SU-DHL-6 (cell line): ENCODE results near the gene H19.

Experiments
- H2AFZ ChIP-seq: fragments of 200-600 bp; sonication (generic); 2 replicates; pipeline ENCODE4 v1.6.1; 2014; ENCODE audit warnings: low read depth, mild to moderate bottlenecking, moderate library complexity, mixed read lengths, antibody characterized with exemption, low read length; ENCODE audit not compliant: severe bottlenecking
- H3F3A ChIP-seq: fragments of 200-600 bp; shearing (Covaris generic); 2 replicates; pipeline ENCODE4 v1.6.0; 2016; ENCODE audit warnings: antibody characterized with exemption, mild to moderate bottlenecking; ENCODE audit not compliant: insufficient read depth
- H3K27ac ChIP-seq: fragments of 200-600 bp; sonication (generic); 2 replicates; pipeline ENCODE4 v1.5.1; 2016; ENCODE audit warnings: low read depth, mild to moderate bottlenecking, low read length, moderate library complexity, mixed read lengths
- H3K27me3 ChIP-seq: fragments of 200-600 bp; sonication (generic), shearing (Covaris generic); 2 replicates; pipeline ENCODE4 v1.6.0; 2014; ENCODE audit warnings: mild to moderate bottlenecking, low read length
- H3K36me3 ChIP-seq: fragments of 200-600 bp; sonication (generic); 2 replicates; pipeline ENCODE4 v1.6.1; 2014; ENCODE audit warnings: mild to moderate bottlenecking, low read length, mixed read lengths
- H3K4me2 ChIP-seq: fragments of 300-600, 200-600 bp; shearing (Covaris generic), sonication (generic); 2 replicates; pipeline ENCODE4 v1.6.0; 2014; ENCODE audit warnings: low read length, low read depth, mild to moderate bottlenecking; ENCODE audit not compliant: poor library complexity, severe bottlenecking
- H3K4me3 ChIP-seq: fragments of 200-600 bp; sonication (generic); 2 replicates; pipeline ENCODE4 v1.5.1; 2014; ENCODE audit warnings: antibody characterized with exemption, low read length, mild to moderate bottlenecking, mixed read lengths; ENCODE audit not compliant: insufficient read depth, poor library complexity, severe bottlenecking
- H3K79me2 ChIP-seq: fragments of 200-600 bp; sonication (generic); 2 replicates; pipeline ENCODE4 v1.6.1; 2014; ENCODE audit warnings: mild to moderate bottlenecking, low read length, moderate library complexity; ENCODE audit not compliant: insufficient read depth
- H3K9ac ChIP-seq: fragments of 200-600 bp; sonication (generic); 2 replicates; pipeline ENCODE4 v1.7.0; 2014; ENCODE audit warnings: mild to moderate bottlenecking, low read length
- H3K9me2 ChIP-seq: fragments of 200-600 bp; sonication (generic); replicated peaks from 2 replicates; pipeline ENCODE4 v1.6.1; 2014; ENCODE audit warnings: low read length; ENCODE audit not compliant: insufficient read depth
- H3K9me3 ChIP-seq: fragments of 200-600 bp; sonication (generic); 2 replicates; pipeline ENCODE4 v1.6.1; 2014; ENCODE audit warnings: low read length, mixed read lengths; ENCODE audit not compliant: insufficient read depth
- H4K20me1 ChIP-seq: fragments of 200-600 bp; sonication (generic); 2 replicates; pipeline ENCODE4 v1.6.1; 2014; ENCODE audit warnings: low read depth, mild to moderate bottlenecking, antibody characterized with exemption, low read length, moderate library complexity, mixed read lengths
- EZH2phosphoT487 ChIP-seq: fragments of 200-600 bp; sonication (generic), shearing (Covaris generic); conservative IDR thresholded peaks from 2 replicates; pipeline ENCODE4 v1.6.1; 2018; ENCODE audit warnings: mild to moderate bottlenecking, antibody characterized with exemption, low read length, moderate library complexity, mixed read lengths
- TF ChIP-seq, protein P1 (sequence below): fragments of 200-600 bp; sonication (generic); IDR thresholded peaks from one replicate; pipeline ENCODE4 v1.5.1; 2017; ENCODE audit warnings: antibody characterized with exemption, mild to moderate bottlenecking, low read length, moderate library complexity; ENCODE audit not compliant: insufficient read depth, poor library complexity, severe bottlenecking

H19 gene

DNA sequence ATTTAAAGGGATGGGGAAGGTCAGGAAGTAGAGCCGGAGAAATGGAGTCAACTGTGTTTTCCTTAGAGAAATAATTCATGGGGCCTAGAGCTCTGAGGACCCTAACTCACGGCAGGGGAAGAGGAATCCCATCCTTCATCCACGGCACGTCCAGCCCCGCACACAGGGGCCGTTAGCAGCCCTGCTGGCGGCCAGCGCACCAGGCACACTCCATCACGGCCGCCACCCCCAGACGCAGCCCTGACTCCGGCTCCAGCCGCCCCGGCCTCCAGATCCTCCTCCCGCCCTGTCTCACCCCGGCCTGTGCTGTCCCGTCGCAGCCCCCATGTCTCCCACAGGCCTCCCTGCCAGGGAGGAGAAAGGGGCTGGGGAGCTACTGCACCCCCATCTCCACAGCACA, 39.3 kb downstream of the H19 start:
- no peaks in the 10 kb centered on the region for H3K27me3 ChIP-seq
- H3K9me3 ChIP-seq = no peaks in the 10 kb centered on the region
- H2AFZ ChIP-seq = no peak overlapping the region
- no peaks in the 10 kb centered on the region for H3K36me3 ChIP-seq
- no peak overlapping the region for H3K4me2 ChIP-seq
- H3K79me2 ChIP-seq = no peaks in the 10 kb centered on the region
- no peaks in the 10 kb centered on the region for H3F3A ChIP-seq
- no peaks in the 10 kb centered on the region for H4K20me1 ChIP-seq
- no peak overlapping the region for H3K4me3 ChIP-seq
- TF ChIP-seq EZH2phosphoT487 = no peak
- TF ChIP-seq, protein P1, sequence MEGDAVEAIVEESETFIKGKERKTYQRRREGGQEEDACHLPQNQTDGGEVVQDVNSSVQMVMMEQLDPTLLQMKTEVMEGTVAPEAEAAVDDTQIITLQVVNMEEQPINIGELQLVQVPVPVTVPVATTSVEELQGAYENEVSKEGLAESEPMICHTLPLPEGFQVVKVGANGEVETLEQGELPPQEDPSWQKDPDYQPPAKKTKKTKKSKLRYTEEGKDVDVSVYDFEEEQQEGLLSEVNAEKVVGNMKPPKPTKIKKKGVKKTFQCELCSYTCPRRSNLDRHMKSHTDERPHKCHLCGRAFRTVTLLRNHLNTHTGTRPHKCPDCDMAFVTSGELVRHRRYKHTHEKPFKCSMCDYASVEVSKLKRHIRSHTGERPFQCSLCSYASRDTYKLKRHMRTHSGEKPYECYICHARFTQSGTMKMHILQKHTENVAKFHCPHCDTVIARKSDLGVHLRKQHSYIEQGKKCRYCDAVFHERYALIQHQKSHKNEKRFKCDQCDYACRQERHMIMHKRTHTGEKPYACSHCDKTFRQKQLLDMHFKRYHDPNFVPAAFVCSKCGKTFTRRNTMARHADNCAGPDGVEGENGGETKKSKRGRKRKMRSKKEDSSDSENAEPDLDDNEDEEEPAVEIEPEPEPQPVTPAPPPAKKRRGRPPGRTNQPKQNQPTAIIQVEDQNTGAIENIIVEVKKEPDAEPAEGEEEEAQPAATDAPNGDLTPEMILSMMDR = no peak
- no peaks in the 10 kb centered on the region for H3K9me2 ChIP-seq
- H3K27ac ChIP-seq = no peak overlapping the region
- no peak overlapping the region for H3K9ac ChIP-seq

DNA sequence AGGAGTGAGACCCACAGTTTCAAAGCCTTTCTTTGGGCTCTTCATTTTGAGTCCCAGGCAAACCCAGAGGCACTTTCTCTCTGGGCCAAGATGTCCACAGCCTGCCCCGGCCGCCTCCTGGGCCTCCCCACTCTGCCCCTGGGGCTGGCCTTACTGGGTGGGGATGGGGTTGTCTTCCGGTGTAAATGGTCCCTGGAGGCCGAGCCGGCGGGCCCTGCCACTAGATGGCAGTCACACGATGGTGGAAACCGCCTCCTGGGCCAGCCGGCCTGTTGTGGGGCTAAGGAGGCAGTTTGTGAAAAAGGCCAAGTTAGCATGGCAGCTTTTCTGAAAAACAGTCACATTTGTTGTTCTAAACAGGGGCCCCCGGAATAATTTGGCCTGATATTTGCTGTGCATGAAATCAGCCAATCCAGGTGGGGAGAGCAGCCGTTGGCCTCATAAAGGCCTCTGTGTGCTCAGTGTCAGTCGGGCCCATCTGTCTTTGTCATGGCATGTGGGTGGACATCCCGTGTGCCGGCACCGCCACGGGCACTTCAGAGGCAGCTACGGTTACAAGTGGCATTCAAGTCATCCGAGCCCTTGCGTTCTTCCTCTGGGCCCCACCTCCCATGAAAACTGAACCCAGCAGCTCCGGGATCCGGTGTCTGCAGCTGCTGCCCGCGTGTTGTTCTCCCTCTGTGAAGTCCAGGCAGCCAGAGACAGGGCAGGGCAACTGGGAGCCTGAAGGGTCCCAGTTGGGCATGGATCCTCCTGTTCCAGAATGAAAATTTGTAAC, 44.0 kb downstream of the H19 start:
- Histone ChIP-seq H3K36me3 (no peaks in the 10 kb centered on the region), H3K4me2 (no peak overlapping the region), H4K20me1 (no peaks in the 10 kb centered on the region), H3F3A (no peaks in the 10 kb centered on the region), H3K9me2 (no peaks in the 10 kb centered on the region), H3K4me3 (no peak overlapping the region), H3K27me3 (no peaks in the 10 kb centered on the region), H2AFZ (no peak overlapping the region), H3K27ac (no peak overlapping the region), H3K9ac (no peak overlapping the region), H3K9me3 (no peaks in the 10 kb centered on the region), H3K79me2 (no peaks in the 10 kb centered on the region)
- no peak for TF ChIP-seq EZH2phosphoT487
- TF ChIP-seq, protein P1 = no peak

DNA sequence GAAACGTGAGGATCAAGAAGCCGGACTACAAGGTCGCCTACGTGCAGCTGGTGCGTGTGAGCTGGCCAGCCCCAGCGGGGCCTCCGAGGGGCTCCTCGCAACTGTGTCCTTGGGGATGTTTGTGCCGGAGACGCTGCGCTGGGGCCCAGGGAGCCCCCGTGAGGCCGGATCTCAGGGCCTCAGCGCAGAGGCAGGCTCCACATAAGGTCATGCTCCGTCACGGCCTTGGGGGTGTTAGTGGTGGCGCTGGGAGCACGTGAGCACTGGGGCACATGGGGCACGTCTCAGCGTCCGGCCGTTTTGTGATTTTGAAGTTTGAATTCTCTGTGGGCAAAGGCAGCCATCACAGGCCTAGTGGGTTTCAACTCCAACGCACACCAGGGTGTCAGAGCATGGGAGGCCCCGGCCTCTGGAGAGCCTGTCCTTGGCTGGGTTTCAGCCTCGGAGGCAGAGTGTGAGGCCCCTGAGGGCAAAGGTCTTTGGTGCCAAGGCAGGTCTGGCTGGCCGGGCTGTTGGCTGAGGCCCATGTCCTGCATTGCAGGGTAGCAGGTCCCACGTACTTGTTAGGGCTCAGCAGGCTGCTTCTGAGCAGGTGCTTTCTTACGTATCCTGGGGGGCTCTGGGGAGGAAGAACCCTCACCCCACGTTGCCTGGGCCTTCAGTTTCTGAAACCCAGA, 44.7 kb downstream of the H19 start:
- Histone ChIP-seq H2AFZ (no peak overlapping the region), H3K79me2 (no peaks in the 10 kb centered on the region), H3K4me2 (no peak overlapping the region), H3K9me2 (no peaks in the 10 kb centered on the region), H3F3A (no peaks in the 10 kb centered on the region), H3K4me3 (no peak overlapping the region), H3K9me3 (no peaks in the 10 kb centered on the region), H3K36me3 (no peaks in the 10 kb centered on the region), H3K9ac (no peak overlapping the region), H3K27me3 (no peaks in the 10 kb centered on the region), H4K20me1 (no peaks in the 10 kb centered on the region), H3K27ac (no peak overlapping the region)
- TF ChIP-seq EZH2phosphoT487 = no peak
- TF ChIP-seq, protein P1 = no peak
